ENCODE measurements around the gene SMARCAL1. TPM values are rescaled to one million over a fixed set of nuclear protein-coding genes. Genes with fewer than 3 reads are reported as not detected.

The SMARCAL1 gene
- total and polyA plus RNA-seq, 9 of the 15 experiments (the other 6 are each of a cell fraction or from before 2014, with no cell fraction given): 8.2 to 27.9 (median 12.4) TPM

DNA sequence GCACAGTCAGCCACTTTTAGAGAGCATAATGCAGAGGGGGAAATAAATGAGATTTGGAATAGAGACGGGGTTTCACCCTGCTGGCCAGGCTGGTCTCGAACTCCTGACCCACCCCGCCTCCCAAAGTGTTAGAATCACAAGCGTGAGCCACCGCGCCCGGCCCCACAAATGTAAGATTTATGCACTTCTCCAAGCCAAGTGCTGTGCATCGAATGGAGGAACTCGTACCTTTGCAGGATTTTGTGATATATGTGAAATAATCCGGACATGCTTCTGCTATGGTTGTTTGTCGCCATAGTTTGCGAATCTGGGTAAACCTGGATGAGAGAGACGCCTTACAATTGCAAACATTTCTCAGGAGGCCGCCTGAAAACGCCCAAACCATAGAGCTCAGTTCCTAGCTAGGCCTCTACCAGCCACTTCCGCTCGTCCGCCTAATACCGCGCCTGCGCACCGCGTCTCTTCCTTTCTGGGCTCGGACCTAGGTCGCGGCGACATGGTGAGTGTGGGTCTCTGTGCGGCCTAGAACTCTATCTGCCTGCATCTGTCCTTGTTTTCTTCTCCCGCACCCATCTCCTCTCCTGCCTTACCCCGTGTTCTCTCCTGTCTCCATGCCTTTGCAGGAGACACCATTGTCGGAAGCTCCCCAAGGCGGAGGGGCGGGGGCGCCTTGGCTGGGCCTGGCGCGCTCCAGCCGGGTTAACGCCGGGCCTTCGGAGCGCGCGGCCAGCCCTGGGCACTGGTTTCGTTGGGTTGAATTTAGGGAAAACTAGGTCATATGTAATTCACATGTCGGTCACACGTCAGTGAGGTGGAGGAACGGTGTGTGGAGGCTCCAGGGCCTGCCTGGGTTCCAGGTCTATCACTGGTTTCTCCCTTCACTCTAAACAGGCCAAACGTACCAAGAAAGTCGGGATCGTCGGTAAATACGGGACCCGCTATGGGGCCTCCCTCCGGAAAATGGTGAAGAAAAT is 86.4 kb downstream of the SMARCAL1 start, which contains the start of gene RPL37A (continued):
- TF ChIP-seq, protein P1, sequence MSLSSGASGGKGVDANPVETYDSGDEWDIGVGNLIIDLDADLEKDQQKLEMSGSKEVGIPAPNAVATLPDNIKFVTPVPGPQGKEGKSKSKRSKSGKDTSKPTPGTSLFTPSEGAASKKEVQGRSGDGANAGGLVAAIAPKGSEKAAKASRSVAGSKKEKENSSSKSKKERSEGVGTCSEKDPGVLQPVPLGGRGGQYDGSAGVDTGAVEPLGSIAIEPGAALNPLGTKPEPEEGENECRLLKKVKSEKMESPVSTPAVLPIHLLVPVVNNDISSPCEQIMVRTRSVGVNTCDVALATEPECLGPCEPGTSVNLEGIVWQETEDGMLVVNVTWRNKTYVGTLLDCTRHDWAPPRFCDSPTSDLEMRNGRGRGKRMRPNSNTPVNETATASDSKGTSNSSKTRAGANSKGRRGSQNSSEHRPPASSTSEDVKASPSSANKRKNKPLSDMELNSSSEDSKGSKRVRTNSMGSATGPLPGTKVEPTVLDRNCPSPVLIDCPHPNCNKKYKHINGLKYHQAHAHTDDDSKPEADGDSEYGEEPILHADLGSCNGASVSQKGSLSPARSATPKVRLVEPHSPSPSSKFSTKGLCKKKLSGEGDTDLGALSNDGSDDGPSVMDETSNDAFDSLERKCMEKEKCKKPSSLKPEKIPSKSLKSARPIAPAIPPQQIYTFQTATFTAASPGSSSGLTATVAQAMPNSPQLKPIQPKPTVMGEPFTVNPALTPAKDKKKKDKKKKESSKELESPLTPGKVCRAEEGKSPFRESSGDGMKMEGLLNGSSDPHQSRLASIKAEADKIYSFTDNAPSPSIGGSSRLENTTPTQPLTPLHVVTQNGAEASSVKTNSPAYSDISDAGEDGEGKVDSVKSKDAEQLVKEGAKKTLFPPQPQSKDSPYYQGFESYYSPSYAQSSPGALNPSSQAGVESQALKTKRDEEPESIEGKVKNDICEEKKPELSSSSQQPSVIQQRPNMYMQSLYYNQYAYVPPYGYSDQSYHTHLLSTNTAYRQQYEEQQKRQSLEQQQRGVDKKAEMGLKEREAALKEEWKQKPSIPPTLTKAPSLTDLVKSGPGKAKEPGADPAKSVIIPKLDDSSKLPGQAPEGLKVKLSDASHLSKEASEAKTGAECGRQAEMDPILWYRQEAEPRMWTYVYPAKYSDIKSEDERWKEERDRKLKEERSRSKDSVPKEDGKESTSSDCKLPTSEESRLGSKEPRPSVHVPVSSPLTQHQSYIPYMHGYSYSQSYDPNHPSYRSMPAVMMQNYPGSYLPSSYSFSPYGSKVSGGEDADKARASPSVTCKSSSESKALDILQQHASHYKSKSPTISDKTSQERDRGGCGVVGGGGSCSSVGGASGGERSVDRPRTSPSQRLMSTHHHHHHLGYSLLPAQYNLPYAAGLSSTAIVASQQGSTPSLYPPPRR (CRISPR knock-in tag; IDR thresholded peaks at IDR 0.05; ENCODE audit: borderline replicate concordance): no peak
- TF ChIP-seq CREB1 (IDR thresholded peaks at IDR 0.05) (no peak), CREB1 (CRISPR knock-in tag; IDR thresholded peaks at IDR 0.05) (0 out of 2 replicates have a peak, but pooled peaks have one; percentile 5), HIVEP1 (CRISPR knock-in tag; IDR thresholded peaks at IDR 0.05) (no peak; the same call in 1 of the 2 replicates), HEY1 (CRISPR knock-in tag; IDR thresholded peaks at IDR 0.05; ENCODE audit: borderline replicate concordance) (no peak), RBM25 (IDR thresholded peaks at IDR 0.05; ENCODE audit: low read depth, low read length, severe bottlenecking) (no peak), GATAD2B (IDR thresholded peaks at IDR 0.05; ENCODE audit: borderline replicate concordance) (no peak), ZBTB7A (IDR thresholded peaks at IDR 0.05; ENCODE audit: borderline replicate concordance, control insufficient read depth, low read depth, low read length) (peak; percentile 20; the same call in 1 of the 2 replicates), ZFP1 (CRISPR knock-in tag; IDR thresholded peaks at IDR 0.05) (no peak), BMI1 (IDR thresholded peaks at IDR 0.05; ENCODE audit: low read length) (no peak)
- TF ChIP-seq, protein P2, sequence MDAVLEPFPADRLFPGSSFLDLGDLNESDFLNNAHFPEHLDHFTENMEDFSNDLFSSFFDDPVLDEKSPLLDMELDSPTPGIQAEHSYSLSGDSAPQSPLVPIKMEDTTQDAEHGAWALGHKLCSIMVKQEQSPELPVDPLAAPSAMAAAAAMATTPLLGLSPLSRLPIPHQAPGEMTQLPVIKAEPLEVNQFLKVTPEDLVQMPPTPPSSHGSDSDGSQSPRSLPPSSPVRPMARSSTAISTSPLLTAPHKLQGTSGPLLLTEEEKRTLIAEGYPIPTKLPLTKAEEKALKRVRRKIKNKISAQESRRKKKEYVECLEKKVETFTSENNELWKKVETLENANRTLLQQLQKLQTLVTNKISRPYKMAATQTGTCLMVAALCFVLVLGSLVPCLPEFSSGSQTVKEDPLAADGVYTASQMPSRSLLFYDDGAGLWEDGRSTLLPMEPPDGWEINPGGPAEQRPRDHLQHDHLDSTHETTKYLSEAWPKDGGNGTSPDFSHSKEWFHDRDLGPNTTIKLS (IDR thresholded peaks at IDR 0.05; ENCODE audit: borderline replicate concordance, low read depth): peak; percentile 81; the same call in 1 of the 2 replicates
- TF ChIP-seq, protein P3, sequence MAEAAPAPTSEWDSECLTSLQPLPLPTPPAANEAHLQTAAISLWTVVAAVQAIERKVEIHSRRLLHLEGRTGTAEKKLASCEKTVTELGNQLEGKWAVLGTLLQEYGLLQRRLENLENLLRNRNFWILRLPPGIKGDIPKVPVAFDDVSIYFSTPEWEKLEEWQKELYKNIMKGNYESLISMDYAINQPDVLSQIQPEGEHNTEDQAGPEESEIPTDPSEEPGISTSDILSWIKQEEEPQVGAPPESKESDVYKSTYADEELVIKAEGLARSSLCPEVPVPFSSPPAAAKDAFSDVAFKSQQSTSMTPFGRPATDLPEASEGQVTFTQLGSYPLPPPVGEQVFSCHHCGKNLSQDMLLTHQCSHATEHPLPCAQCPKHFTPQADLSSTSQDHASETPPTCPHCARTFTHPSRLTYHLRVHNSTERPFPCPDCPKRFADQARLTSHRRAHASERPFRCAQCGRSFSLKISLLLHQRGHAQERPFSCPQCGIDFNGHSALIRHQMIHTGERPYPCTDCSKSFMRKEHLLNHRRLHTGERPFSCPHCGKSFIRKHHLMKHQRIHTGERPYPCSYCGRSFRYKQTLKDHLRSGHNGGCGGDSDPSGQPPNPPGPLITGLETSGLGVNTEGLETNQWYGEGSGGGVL (CRISPR knock-in tag; IDR thresholded peaks at IDR 0.05): no peak

Measured in K562 (cell line).